ENCODE results near the gene LRRFIP2. TPM values are rescaled to one million over a fixed set of nuclear protein-coding genes. Genes with fewer than 3 reads are reported as not detected.

Gene LRRFIP2
- total RNA-seq, 1 donor from 2014 or later: 36.7 TPM

- TF ChIP-seq EZH2phosphoT487 (IDR thresholded peaks at IDR 0.05) (no peak), EZH2 (IDR thresholded peaks at IDR 0.05) (no peak), CTCF (IDR thresholded peaks at IDR 0.05) (no peak)
- Histone ChIP-seq H3K36me3 (no peaks in the 10 kb centered on the region), H3K79me2 (ENCODE audit: low read depth) (peaks cover 39% of the 10 kb centered on the region), H3K9ac (no peak overlapping the region), H3K4me1 (peaks cover 25% of the 10 kb centered on the region), H3K27ac (peak overlapping the region; percentile 72), H2AFZ (replicated peaks) (no peak overlapping the region), H3F3A (ENCODE audit: low read depth) (peaks cover 15% of the 10 kb centered on the region), H4K20me1 (ENCODE audit: low read depth) (no peaks in the 10 kb centered on the region), H3K4me2 (peak overlapping the region; percentile 44), H3K27me3 (no peaks in the 10 kb centered on the region), H3K9me3 (ENCODE audit: low read depth) (no peaks in the 10 kb centered on the region), H3K4me3 (no peak overlapping the region)
- Mint-ChIP-seq H3K4me1 (peaks cover 30% of the 10 kb centered on the region), H3K27me3 (ENCODE audit: insufficient read depth, low read depth) (no peaks in the 10 kb centered on the region), H3K9me3 (no peaks in the 10 kb centered on the region), H3K4me3 (no peak overlapping the region), H3K36me3 (no peaks in the 10 kb centered on the region), H3K27ac (peak overlapping the region; percentile 11)
- DNase-seq (ENCODE audit: low spot score): peak; percentile 10
Observed at GRCh38 chr3:37132334-37132733, 42.0 kb downstream of the LRRFIP2 start.

- no peak overlapping the region for H3K4me3 Mint-ChIP-seq
- H2AFZ ChIP-seq (replicated peaks): no peak overlapping the region
- no peaks in the 10 kb centered on the region for H4K20me1 ChIP-seq (ENCODE audit: low read depth)
- peaks cover 25% of the 10 kb centered on the region for H3K4me1 ChIP-seq
- H3K9me3 Mint-ChIP-seq: no peaks in the 10 kb centered on the region
- no peaks in the 10 kb centered on the region for H3K27me3 ChIP-seq
- peaks cover 30% of the 10 kb centered on the region for H3K4me1 Mint-ChIP-seq
- no peak overlapping the region for H3K9ac ChIP-seq
- no peaks in the 10 kb centered on the region for H3K36me3 Mint-ChIP-seq
- H3K4me3 ChIP-seq: no peak overlapping the region
- peak overlapping the region; percentile 44 for H3K4me2 ChIP-seq
- H3K79me2 ChIP-seq (ENCODE audit: low read depth): peaks cover 35% of the 10 kb centered on the region
- DNase-seq (ENCODE audit: low spot score): peak; percentile 20
- peak overlapping the region; percentile 10 for H3K27ac Mint-ChIP-seq
- H3K27ac ChIP-seq: peak overlapping the region; percentile 72
- TF ChIP-seq EZH2phosphoT487 (IDR thresholded peaks at IDR 0.05) (no peak), EZH2 (IDR thresholded peaks at IDR 0.05) (no peak), CTCF (IDR thresholded peaks at IDR 0.05) (no peak)
- H3F3A ChIP-seq (ENCODE audit: low read depth): peaks cover 15% of the 10 kb centered on the region
- no peaks in the 10 kb centered on the region for H3K9me3 ChIP-seq (ENCODE audit: low read depth)
- H3K36me3 ChIP-seq: no peaks in the 10 kb centered on the region
- no peaks in the 10 kb centered on the region for H3K27me3 Mint-ChIP-seq (ENCODE audit: insufficient read depth, low read depth)
Observed at GRCh38 chr3:37131860-37132144, 42.6 kb downstream of the LRRFIP2 start.

GRCh38 chr3:37130984-37131859 lies 43.2 kb downstream of the LRRFIP2 start:
- H3K27me3 ChIP-seq: no peaks in the 10 kb centered on the region
- TF ChIP-seq CTCF (IDR thresholded peaks at IDR 0.05) (no peak), EZH2phosphoT487 (IDR thresholded peaks at IDR 0.05) (no peak), EZH2 (IDR thresholded peaks at IDR 0.05) (no peak)
- H3K27ac ChIP-seq: peak overlapping the region; percentile 72
- no peak for DNase-seq (ENCODE audit: low spot score)
- no peak overlapping the region for H2AFZ ChIP-seq (replicated peaks)
- H3K4me1 Mint-ChIP-seq: peaks cover 30% of the 10 kb centered on the region
- peak overlapping the region; percentile 44 for H3K4me2 ChIP-seq
- H3K27ac Mint-ChIP-seq: peak overlapping the region; percentile 10
- H3K36me3 ChIP-seq: no peaks in the 10 kb centered on the region
- no peaks in the 10 kb centered on the region for H3K9me3 Mint-ChIP-seq
- H3K4me1 ChIP-seq: peaks cover 25% of the 10 kb centered on the region
- H3K4me3 Mint-ChIP-seq: no peak overlapping the region
- no peak overlapping the region for H3K9ac ChIP-seq
- peaks cover 15% of the 10 kb centered on the region for H3F3A ChIP-seq (ENCODE audit: low read depth)
- no peaks in the 10 kb centered on the region for H3K36me3 Mint-ChIP-seq
- H4K20me1 ChIP-seq (ENCODE audit: low read depth): no peaks in the 10 kb centered on the region
- H3K79me2 ChIP-seq (ENCODE audit: low read depth): peaks cover 31% of the 10 kb centered on the region
- H3K9me3 ChIP-seq (ENCODE audit: low read depth): no peaks in the 10 kb centered on the region
- no peak overlapping the region for H3K4me3 ChIP-seq
- no peaks in the 10 kb centered on the region for H3K27me3 Mint-ChIP-seq (ENCODE audit: insufficient read depth, low read depth)
